NCI-H2171 treated with DMSO at 0.1 percent for 48 hours (cell line): Measurements from ENCODE around the gene ALKBH3.
A peak's percentile ranks its signal among the peaks of the same experiment; 100 is the strongest.

Experiments
- DNase-seq: peaks from one replicate; lab custom pipeline; 2025; lab: John Stamatoyannopoulos, UW

ALKBH3 gene

GRCh38 chr11:43941257-43941994 is 60.8 kb downstream of the ALKBH3 start:
- peak; percentile 65 for DNase-seq

- DNase-seq: peak; percentile 60
Measured at GRCh38 chr11:43942662-43943371, 62.2 kb downstream of the ALKBH3 start.

- DNase-seq: no peak
Measured at GRCh38 chr11:43943372-43943930, 62.8 kb downstream of the ALKBH3 start.

- peak; percentile 47 for DNase-seq
Measured at GRCh38 chr11:43943931-43944751, 63.5 kb downstream of the ALKBH3 start.

GRCh38 chr11:43944761-43945311 is 64.2 kb downstream of the ALKBH3 start:
- peak; percentile 66 for DNase-seq

GRCh38 chr11:43947003-43947500 is 66.4 kb downstream of the ALKBH3 start:
- peak; percentile 18 for DNase-seq

GRCh38 chr11:43947815-43948214 is 67.2 kb downstream of the ALKBH3 start:
- no peak for DNase-seq

- DNase-seq: no peak
Measured at GRCh38 chr11:43948341-43949225, 68.0 kb downstream of the ALKBH3 start.

- no peak for DNase-seq
Measured at GRCh38 chr11:43950311-43950855, 69.8 kb downstream of the ALKBH3 start.

GRCh38 chr11:43951231-43951630 is 70.6 kb downstream of the ALKBH3 start:
- no peak for DNase-seq

- no peak for DNase-seq
Measured at GRCh38 chr11:43952020-43952400, 71.4 kb downstream of the ALKBH3 start.

GRCh38 chr11:43952401-43953342 is 72.0 kb downstream of the ALKBH3 start:
- DNase-seq: no peak

- DNase-seq: no peak
Measured at GRCh38 chr11:43953521-43953920, 72.9 kb downstream of the ALKBH3 start.

GRCh38 chr11:43954241-43954640 is 73.6 kb downstream of the ALKBH3 start:
- DNase-seq: no peak

- no peak for DNase-seq
Measured at GRCh38 chr11:43955381-43956118, 74.9 kb downstream of the ALKBH3 start.

GRCh38 chr11:43957571-43957970 is 76.9 kb downstream of the ALKBH3 start:
- DNase-seq: no peak

- DNase-seq: no peak
Measured at GRCh38 chr11:43959321-43959995, 78.8 kb downstream of the ALKBH3 start.
